ACC112 (cell line): Measurements from ENCODE around the gene ZC3H15.
A peak's percentile ranks its signal among the peaks of the same experiment; 100 is the strongest.
"Not testable (repeated sequence)": the region's sequence is repeated elsewhere in the genome, so short reads cannot be mapped to it uniquely, and the experiment has no call there.

Source experiments
- H2AFZ ChIP-seq: fragments of 200-600 bp; sonication (generic); one replicate; pipeline ENCODE4 v1.6.0; 2017; ENCODE audit warnings: antibody characterized with exemption, low read length; ENCODE audit not compliant: unreplicated experiment
- H3K27ac ChIP-seq: fragments of 200-600 bp; sonication (generic); 2 replicates; pipeline ENCODE4 v1.5.1; 2014; ENCODE audit warnings: low read depth, mild to moderate bottlenecking, antibody characterized with exemption, low read length, moderate library complexity
- H3K27me3 ChIP-seq: fragments of 200-600 bp; sonication (generic); 2 replicates; pipeline ENCODE4 v1.6.1; 2014; ENCODE audit warnings: mild to moderate bottlenecking, antibody characterized with exemption, low read length, moderate library complexity, mixed read lengths; ENCODE audit not compliant: insufficient read depth
- H3K36me3 ChIP-seq: fragments of 200-600 bp; sonication (generic); 2 replicates; pipeline ENCODE4 v1.6.1; 2016; ENCODE audit warnings: mild to moderate bottlenecking, antibody characterized with exemption, low read length, moderate library complexity, mixed read lengths; ENCODE audit not compliant: insufficient read depth
- H3K4me1 ChIP-seq: fragments of 200-600 bp; sonication (generic); one replicate; pipeline ENCODE4 v1.6.1; 2016; ENCODE audit warnings: low read length, mixed read lengths; ENCODE audit not compliant: insufficient read depth, unreplicated experiment, control insufficient read depth
- H3K4me3 ChIP-seq: fragments of 200-600 bp; sonication (generic); 2 replicates; pipeline ENCODE4 v1.5.1; 2014; ENCODE audit warnings: mild to moderate bottlenecking, low read depth, low read length
- H3K79me2 ChIP-seq: fragments of 200-600 bp; sonication (generic); one replicate; pipeline ENCODE4 v1.6.0; 2016; ENCODE audit warnings: low read length; ENCODE audit not compliant: control insufficient read depth, unreplicated experiment, insufficient read depth

ZC3H15 gene

GRCh38 chr2:186485871-186486650 is at the start of gene ZC3H15:
TSS of gene ZC3H15 (plus strand) at chr2:186486260. CDS start at chr2:186486383, 123 bp downstream.
- no peaks in the 10 kb centered on the region for H3K36me3 ChIP-seq
- H3K27me3 ChIP-seq = no peaks in the 10 kb centered on the region
- H3K27ac ChIP-seq = peak within 1 kb of the TSS; percentile 83
- peak within 1 kb of the TSS; percentile 66 for H2AFZ ChIP-seq
- peaks cover 36% of the 10 kb centered on the region for H3K4me1 ChIP-seq
- H3K4me3 ChIP-seq = peak within 1 kb of the TSS; percentile 95
- peaks cover 67% of the 10 kb centered on the region for H3K79me2 ChIP-seq

- H2AFZ ChIP-seq = no peak overlapping the region
- no peaks in the 10 kb centered on the region for H3K36me3 ChIP-seq
- no peaks in the 10 kb centered on the region for H3K27me3 ChIP-seq
- H3K79me2 ChIP-seq = no peaks in the 10 kb centered on the region
- no peak overlapping the region for H3K4me3 ChIP-seq
- no peak overlapping the region for H3K27ac ChIP-seq
- H3K4me1 ChIP-seq = no peaks in the 10 kb centered on the region
These were observed 48.3 kb upstream of the ZC3H15 start for GRCh38 chr2:186437719-186438118.

GRCh38 chr2:186439673-186440095 is 46.4 kb upstream of the ZC3H15 start:
- H3K36me3 ChIP-seq, H3K27me3 ChIP-seq, H2AFZ ChIP-seq, H3K79me2 ChIP-seq, H3K27ac ChIP-seq, H3K4me1 ChIP-seq, H3K4me3 ChIP-seq: not testable (repeated sequence)

- H3K4me1 ChIP-seq = no peaks in the 10 kb centered on the region
- no peak overlapping the region for H3K4me3 ChIP-seq
- H3K27me3 ChIP-seq = no peaks in the 10 kb centered on the region
- no peaks in the 10 kb centered on the region for H3K79me2 ChIP-seq
- no peak overlapping the region for H2AFZ ChIP-seq
- no peaks in the 10 kb centered on the region for H3K36me3 ChIP-seq
- H3K27ac ChIP-seq = no peak overlapping the region
These were observed 45.6 kb upstream of the ZC3H15 start for GRCh38 chr2:186440506-186440905.

GRCh38 chr2:186442885-186443284 is 43.2 kb upstream of the ZC3H15 start:
- H3K4me1 ChIP-seq = no peaks in the 10 kb centered on the region
- no peak overlapping the region for H3K27ac ChIP-seq
- H3K27me3 ChIP-seq = no peaks in the 10 kb centered on the region
- H3K4me3 ChIP-seq = no peak overlapping the region
- no peaks in the 10 kb centered on the region for H3K36me3 ChIP-seq
- H2AFZ ChIP-seq = no peak overlapping the region
- H3K79me2 ChIP-seq = no peaks in the 10 kb centered on the region

GRCh38 chr2:186443851-186444250 is 42.2 kb upstream of the ZC3H15 start:
- Histone ChIP-seq H3K79me2 (no peaks in the 10 kb centered on the region), H3K27ac (no peak overlapping the region)

GRCh38 chr2:186445506-186445905 is 40.6 kb upstream of the ZC3H15 start:
- H3K4me3 ChIP-seq = no peak overlapping the region
- no peak overlapping the region for H3K27ac ChIP-seq
- no peaks in the 10 kb centered on the region for H3K4me1 ChIP-seq
- H3K27me3 ChIP-seq = no peaks in the 10 kb centered on the region
- H3K36me3 ChIP-seq = no peaks in the 10 kb centered on the region
- H3K79me2 ChIP-seq = no peaks in the 10 kb centered on the region
- no peak overlapping the region for H2AFZ ChIP-seq

More at GRCh38 chr2:186443851-186444250, 42.2 kb upstream of the ZC3H15 start:
- Histone ChIP-seq H2AFZ (no peak overlapping the region), H3K4me1 (no peaks in the 10 kb centered on the region), H3K36me3 (no peaks in the 10 kb centered on the region), H3K4me3 (no peak overlapping the region), H3K27me3 (no peaks in the 10 kb centered on the region)

- Histone ChIP-seq H3K4me3 (no peak overlapping the region), H3K36me3 (no peaks in the 10 kb centered on the region), H3K27me3 (no peaks in the 10 kb centered on the region), H2AFZ (no peak overlapping the region), H3K4me1 (peaks cover 4% of the 10 kb centered on the region), H3K79me2 (no peaks in the 10 kb centered on the region), H3K27ac (no peak overlapping the region)
These were observed 30.4 kb upstream of the ZC3H15 start for GRCh38 chr2:186455613-186456012.

GRCh38 chr2:186456941-186457340 is 29.1 kb upstream of the ZC3H15 start:
- no peak overlapping the region for H3K4me3 ChIP-seq
- H3K27ac ChIP-seq = no peak overlapping the region
- H3K4me1 ChIP-seq = peaks cover 4% of the 10 kb centered on the region
- no peaks in the 10 kb centered on the region for H3K27me3 ChIP-seq
- H3K79me2 ChIP-seq = no peaks in the 10 kb centered on the region
- no peaks in the 10 kb centered on the region for H3K36me3 ChIP-seq
- H2AFZ ChIP-seq = no peak overlapping the region

- no peaks in the 10 kb centered on the region for H3K27me3 ChIP-seq
- no peak overlapping the region for H3K4me3 ChIP-seq
- no peak overlapping the region for H2AFZ ChIP-seq
- H3K79me2 ChIP-seq = no peaks in the 10 kb centered on the region
- H3K27ac ChIP-seq = no peak overlapping the region
- no peaks in the 10 kb centered on the region for H3K36me3 ChIP-seq
- peaks cover 4% of the 10 kb centered on the region for H3K4me1 ChIP-seq
These were observed 28.2 kb upstream of the ZC3H15 start for GRCh38 chr2:186457908-186458307.

- no peaks in the 10 kb centered on the region for H3K79me2 ChIP-seq
- peaks cover 4% of the 10 kb centered on the region for H3K4me1 ChIP-seq
- no peak overlapping the region for H3K27ac ChIP-seq
- H3K27me3 ChIP-seq = no peaks in the 10 kb centered on the region
- no peak overlapping the region for H3K4me3 ChIP-seq
- H2AFZ ChIP-seq = no peak overlapping the region
- H3K36me3 ChIP-seq = no peaks in the 10 kb centered on the region
These were observed 27.1 kb upstream of the ZC3H15 start for GRCh38 chr2:186459009-186459408.
